Activated gamma-delta T cell treated with anti-CD3 and anti-CD28 coated beads, Interleukin-2, amount 50 U/mL, for 16 hours (primary cell): ENCODE measurements around the gene PTPRK.
A peak's percentile ranks its signal among the peaks of the same experiment; 100 is the strongest.

Experiments used
- DNase-seq: peaks from one replicate; pipeline ENCODE4 v3.0.0-alpha.2; 2020; ENCODE audit warnings: low read depth

Gene PTPRK

GRCh38 chr6:128345278-128345677, 175.1 kb downstream of the PTPRK start:
- no peak for DNase-seq

- DNase-seq, result no peak
Observed at GRCh38 chr6:128343706-128344105, 176.7 kb downstream of the PTPRK start.

- no peak for DNase-seq
Observed at GRCh38 chr6:128339635-128340450, 180.6 kb downstream of the PTPRK start.

GRCh38 chr6:128337619-128338018, 182.8 kb downstream of the PTPRK start:
- DNase-seq, result no peak

- no peak for DNase-seq
Observed at GRCh38 chr6:128336436-128337095, 183.8 kb downstream of the PTPRK start.

GRCh38 chr6:128335963-128336362, 184.4 kb downstream of the PTPRK start:
- DNase-seq, result no peak

GRCh38 chr6:128333581-128334223, 186.7 kb downstream of the PTPRK start:
- DNase-seq, result no peak

- DNase-seq, result peak; percentile 4
Observed at GRCh38 chr6:128327890-128328289, 192.5 kb downstream of the PTPRK start.

GRCh38 chr6:128323011-128323410, 197.4 kb downstream of the PTPRK start:
- DNase-seq, result no peak

- no peak for DNase-seq
Observed at GRCh38 chr6:128319946-128320345, 200.5 kb downstream of the PTPRK start.

- DNase-seq, result no peak
Observed at GRCh38 chr6:128319157-128319556, 201.2 kb downstream of the PTPRK start.

GRCh38 chr6:128316258-128316929, 204.0 kb downstream of the PTPRK start:
- DNase-seq, result no peak

- DNase-seq, result no peak
Observed at GRCh38 chr6:128314190-128314589, 206.2 kb downstream of the PTPRK start.

- no peak for DNase-seq
Observed at GRCh38 chr6:128311944-128312570, 208.3 kb downstream of the PTPRK start.

- DNase-seq, result no peak
Observed at GRCh38 chr6:128310451-128310850, 209.9 kb downstream of the PTPRK start.

GRCh38 chr6:128307671-128308070, 212.7 kb downstream of the PTPRK start:
- no peak for DNase-seq

- no peak for DNase-seq
Observed at GRCh38 chr6:128305976-128306375, 214.4 kb downstream of the PTPRK start.

- no peak for DNase-seq
Observed at GRCh38 chr6:128305228-128305627, 215.2 kb downstream of the PTPRK start.

GRCh38 chr6:128303870-128304269, 216.5 kb downstream of the PTPRK start:
- DNase-seq, result no peak

- DNase-seq, result no peak
Observed at GRCh38 chr6:128302942-128303341, 217.5 kb downstream of the PTPRK start.

GRCh38 chr6:128295670-128296069, 224.7 kb downstream of the PTPRK start:
- DNase-seq, result no peak

GRCh38 chr6:128290221-128290620, 230.2 kb downstream of the PTPRK start:
- no peak for DNase-seq
